Liver (tissue), 3 donors: ENCODE data around the gene BAIAP2L1.
A peak's percentile ranks its signal among the peaks of the same experiment; 100 is the strongest.

Experiments
- CTCF ChIP-seq: fragments of 150-350 bp; IDR thresholded peaks from 2 replicates; pipeline ENCODE4 v1.5.1; 2017; ENCODE audit warnings: improper control_type of control experiment, low read depth, low read length; ENCODE audit not compliant: missing input control
- FOXA1 ChIP-seq: IDR thresholded peaks from 2 replicates; pipeline ENCODE4 v1.6.1; 2016; ENCODE audit warnings: antibody characterized with exemption
- RAD21 ChIP-seq, 2 donors: IDR thresholded peaks; 2 replicates each; pipeline ENCODE4 v1.6.1; 2016; ENCODE audit warnings: antibody characterized with exemption in 2 of 2, mild to moderate bottlenecking in 2 of 2
- REST ChIP-seq: IDR thresholded peaks from 2 replicates; pipeline ENCODE4 v1.6.1; 2016; ENCODE audit warnings: antibody characterized with exemption, mild to moderate bottlenecking
- SP1 ChIP-seq: IDR thresholded peaks from 2 replicates; pipeline ENCODE4 v1.6.1; 2018; ENCODE audit warnings: antibody characterized with exemption, mild to moderate bottlenecking
- TAF1 ChIP-seq: conservative IDR thresholded peaks from 2 replicates; pipeline ENCODE4 v1.6.1; 2016; ENCODE audit warnings: antibody characterized with exemption, mild to moderate bottlenecking
- YY1 ChIP-seq: IDR thresholded peaks from 2 replicates; pipeline ENCODE4 v1.6.1; 2016; ENCODE audit warnings: antibody characterized with exemption, mild to moderate bottlenecking
- TF ChIP-seq, protein P1 (sequence below): IDR thresholded peaks from 2 replicates; pipeline ENCODE4 v1.6.1; 2016; ENCODE audit warnings: antibody characterized with exemption
- donor health status: healthy.
- donor health status: healthy.

DNA sequence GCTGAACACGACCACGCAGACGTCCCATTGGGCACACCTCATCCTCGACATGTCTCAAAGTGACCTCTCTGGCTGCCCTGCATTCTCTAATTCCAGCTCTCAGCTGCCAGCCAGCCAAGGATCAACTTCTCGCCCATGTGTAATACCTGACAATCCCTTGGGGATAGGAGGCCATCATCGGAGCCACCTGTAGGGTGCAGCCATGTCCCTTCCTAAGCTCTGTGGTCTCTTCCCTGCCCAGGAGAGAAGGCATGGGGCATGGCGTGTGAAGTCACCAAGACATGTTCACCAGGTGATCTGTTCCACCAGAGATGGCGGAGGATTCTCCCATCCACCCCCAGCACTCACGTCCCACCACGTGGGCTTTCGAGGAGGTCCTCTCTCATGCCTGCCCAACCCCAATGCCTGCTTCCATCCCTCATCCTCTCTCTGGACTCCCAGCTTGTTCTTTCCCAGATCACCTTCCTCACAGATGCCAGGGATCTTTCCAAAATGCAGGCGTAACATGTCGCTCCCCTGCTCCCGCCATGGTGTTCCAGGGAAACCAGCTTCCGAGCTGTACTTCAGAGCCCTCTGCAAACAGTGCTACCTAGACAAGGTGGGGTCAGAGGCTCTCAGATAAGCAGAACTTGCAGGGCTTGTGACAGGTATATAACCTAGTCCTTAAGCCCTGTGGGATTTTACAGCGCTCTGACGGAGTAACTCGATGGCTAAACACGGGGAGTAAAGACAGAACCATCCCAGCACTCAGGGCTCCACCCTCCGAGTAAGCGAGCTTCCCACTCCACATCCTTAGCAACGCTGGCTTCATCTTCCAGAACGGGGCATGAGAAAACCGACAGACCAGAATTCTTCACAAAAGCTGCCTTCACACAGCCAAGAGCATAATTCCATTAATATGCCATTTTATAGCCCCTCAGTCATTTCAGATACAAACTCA, 78.3 kb downstream of the BAIAP2L1 start:
- TF ChIP-seq CTCF = no peak
- TF ChIP-seq RAD21 (IDR thresholded peaks at IDR 0.05) = peak in 1 of 2 donors; percentile 27
- no peak for TF ChIP-seq REST
- TF ChIP-seq SP1 = no peak
- no peak for TF ChIP-seq TAF1
- TF ChIP-seq FOXA1 = no peak
- TF ChIP-seq, protein P1, sequence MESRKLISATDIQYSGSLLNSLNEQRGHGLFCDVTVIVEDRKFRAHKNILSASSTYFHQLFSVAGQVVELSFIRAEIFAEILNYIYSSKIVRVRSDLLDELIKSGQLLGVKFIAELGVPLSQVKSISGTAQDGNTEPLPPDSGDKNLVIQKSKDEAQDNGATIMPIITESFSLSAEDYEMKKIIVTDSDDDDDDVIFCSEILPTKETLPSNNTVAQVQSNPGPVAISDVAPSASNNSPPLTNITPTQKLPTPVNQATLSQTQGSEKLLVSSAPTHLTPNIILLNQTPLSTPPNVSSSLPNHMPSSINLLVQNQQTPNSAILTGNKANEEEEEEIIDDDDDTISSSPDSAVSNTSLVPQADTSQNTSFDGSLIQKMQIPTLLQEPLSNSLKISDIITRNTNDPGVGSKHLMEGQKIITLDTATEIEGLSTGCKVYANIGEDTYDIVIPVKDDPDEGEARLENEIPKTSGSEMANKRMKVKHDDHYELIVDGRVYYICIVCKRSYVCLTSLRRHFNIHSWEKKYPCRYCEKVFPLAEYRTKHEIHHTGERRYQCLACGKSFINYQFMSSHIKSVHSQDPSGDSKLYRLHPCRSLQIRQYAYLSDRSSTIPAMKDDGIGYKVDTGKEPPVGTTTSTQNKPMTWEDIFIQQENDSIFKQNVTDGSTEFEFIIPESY = no peak
- TF ChIP-seq YY1 = no peak
